Measurements from ENCODE around the gene CD300LB.

DNA sequence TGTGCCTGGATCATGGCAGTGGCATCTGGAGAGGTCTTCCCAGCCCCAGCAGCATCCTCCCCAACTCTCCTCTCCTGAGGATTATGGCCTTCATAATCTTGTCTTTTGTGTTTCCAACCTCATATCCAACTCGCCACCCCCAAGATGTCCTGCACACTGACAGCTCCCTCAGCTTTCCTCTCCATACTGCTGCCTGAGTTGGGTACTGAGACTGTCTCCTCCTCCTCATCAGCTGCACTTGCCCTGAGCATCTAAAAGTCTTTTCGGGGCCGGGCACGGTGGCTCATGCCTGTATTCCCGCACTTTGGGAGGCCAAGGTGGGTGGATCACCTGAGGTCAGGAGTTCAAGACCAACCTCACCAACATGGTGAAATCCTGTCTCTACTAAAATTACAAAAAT is 2.0 kb downstream of the CD300LB start:
- TF ChIP-seq, protein P1, sequence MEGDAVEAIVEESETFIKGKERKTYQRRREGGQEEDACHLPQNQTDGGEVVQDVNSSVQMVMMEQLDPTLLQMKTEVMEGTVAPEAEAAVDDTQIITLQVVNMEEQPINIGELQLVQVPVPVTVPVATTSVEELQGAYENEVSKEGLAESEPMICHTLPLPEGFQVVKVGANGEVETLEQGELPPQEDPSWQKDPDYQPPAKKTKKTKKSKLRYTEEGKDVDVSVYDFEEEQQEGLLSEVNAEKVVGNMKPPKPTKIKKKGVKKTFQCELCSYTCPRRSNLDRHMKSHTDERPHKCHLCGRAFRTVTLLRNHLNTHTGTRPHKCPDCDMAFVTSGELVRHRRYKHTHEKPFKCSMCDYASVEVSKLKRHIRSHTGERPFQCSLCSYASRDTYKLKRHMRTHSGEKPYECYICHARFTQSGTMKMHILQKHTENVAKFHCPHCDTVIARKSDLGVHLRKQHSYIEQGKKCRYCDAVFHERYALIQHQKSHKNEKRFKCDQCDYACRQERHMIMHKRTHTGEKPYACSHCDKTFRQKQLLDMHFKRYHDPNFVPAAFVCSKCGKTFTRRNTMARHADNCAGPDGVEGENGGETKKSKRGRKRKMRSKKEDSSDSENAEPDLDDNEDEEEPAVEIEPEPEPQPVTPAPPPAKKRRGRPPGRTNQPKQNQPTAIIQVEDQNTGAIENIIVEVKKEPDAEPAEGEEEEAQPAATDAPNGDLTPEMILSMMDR (IDR thresholded peaks at IDR 0.05), result no peak
- no peak for TF ChIP-seq POLR2A (IDR thresholded peaks at IDR 0.05)

Data from testis (tissue), 2 donors.